ENCODE data around the gene SERP2. TPM values are rescaled to one million over a fixed set of nuclear protein-coding genes. Genes with fewer than 3 reads are reported as not detected.

SERP2 gene
- total and polyA plus RNA-seq, 10 of the 15 experiments (the other 5 are each of a cell fraction or from before 2014, with no cell fraction given), result not detected

GRCh38 chr13:44331912-44332851, 41.4 kb upstream of the SERP2 start (continued):
- no peak for TF ChIP-seq IRF3 (IDR thresholded peaks at IDR 0.05)

- in situ Hi-C loops (cut with MboI), result no loop called here
- FAIRE-seq, result no peak
- 57% methylated on average over 5 of the region's 5 CpGs for WGBS (ENCODE audit: insufficient coverage, insufficient replicate concordance, low lambda C conversion rate, missing lambda C conversion rate)
- ChIA-PET CTCF (interaction anchor here (1.1 to 1.6 kb wide), 2 partner anchors 13 to 32 kb away, joined by 3 to 5 read pairs; no protein-coding TSS in a partner anchor), POLR2A (no interaction called here), SMC1A (ENCODE audit: uncharacterized antibody, unreplicated experiment) (no interaction called here), RAD21 (ENCODE audit: unreplicated experiment) (no interaction called here)
- H3K4me1 ChIP-seq (ENCODE audit: control insufficient read depth, insufficient read depth, low read length), result no peaks in the 10 kb centered on the region
- no peak overlapping the region for H3K9ac ChIP-seq (ENCODE audit: control insufficient read depth, insufficient read depth, low read length)
- H4K20me1 ChIP-seq (ENCODE audit: control insufficient read depth, insufficient read depth), result no peaks in the 10 kb centered on the region
- no peak for DNase-seq (ENCODE audit: low read depth, low spot score)
- no peaks in the 10 kb centered on the region for H3K9me3 ChIP-seq (replicated peaks; ENCODE audit: control insufficient read depth, insufficient read depth, low read length)
- H3K79me2 ChIP-seq (ENCODE audit: control insufficient read depth, insufficient read depth, low read length), result no peaks in the 10 kb centered on the region
- H3K27me3 ChIP-seq (replicated peaks in 1 of 2; ENCODE audit: control insufficient read depth in 2 of 2, insufficient read depth in 2 of 2, low read length in 1 of 2), result peaks cover 0 to 5% of the 10 kb centered on the region in 2 experiments; a peak in 2 of 4 replicates
- no peaks in the 10 kb centered on the region for H3K36me3 ChIP-seq (ENCODE audit: control insufficient read depth in 2 of 2, insufficient read depth in 2 of 2, low read length in 1 of 2)
- no TSS peak for BruUV-seq (replicated peaks)
- intact Hi-C loops (cut with micrococcal nuclease; ENCODE audit: unreplicated experiment), result no loop called here
- no peak overlapping the region for H3K4me3 ChIP-seq
- H3K4me2 ChIP-seq (ENCODE audit: control insufficient read depth, insufficient read depth), result no peak overlapping the region
- H2AFZ ChIP-seq (ENCODE audit: control insufficient read depth, low read depth, low read length), result no peak overlapping the region
- H3K27ac ChIP-seq (ENCODE audit: control insufficient read depth, insufficient read depth), result no peak overlapping the region
- no peak for ATAC-seq
- TF ChIP-seq FOS (IDR thresholded peaks at IDR 0.05; ENCODE audit: borderline replicate concordance, extremely low read depth, insufficient read length), result no peak
- no peak for TF ChIP-seq SUZ12 (IDR thresholded peaks at IDR 0.05; ENCODE audit: unreplicated experiment)
- TF ChIP-seq ZNF592 (IDR thresholded peaks at IDR 0.05), result no peak
- no peak for TF ChIP-seq BACH1 (IDR thresholded peaks at IDR 0.05; ENCODE audit: borderline replicate concordance)
- no peak for TF ChIP-seq SP1 (IDR thresholded peaks at IDR 0.05; ENCODE audit: low read depth, low read length)
- no peak for TF ChIP-seq MYC (IDR thresholded peaks at IDR 0.05; ENCODE audit: insufficient read depth, insufficient read length, insufficient replicate concordance, low read length, severe bottlenecking)
- TF ChIP-seq MEF2B (IDR thresholded peaks at IDR 0.05; ENCODE audit: partially characterized antibody, poor library complexity, severe bottlenecking), result no peak
- no peak for TF ChIP-seq NFYA (IDR thresholded peaks at IDR 0.05; ENCODE audit: borderline replicate concordance, low read depth, low read length)
- TF ChIP-seq ATF3 (IDR thresholded peaks at IDR 0.05; ENCODE audit: borderline replicate concordance, extremely low read depth, low read depth, low read length), result no peak
- no peak for TF ChIP-seq JUND (IDR thresholded peaks at IDR 0.05; ENCODE audit: low read depth, low read length)
- TF ChIP-seq CBX3 (IDR thresholded peaks at IDR 0.05; ENCODE audit: borderline replicate concordance, low read depth), result no peak
- TF ChIP-seq BMI1 (IDR thresholded peaks at IDR 0.05; ENCODE audit: borderline replicate concordance), result no peak
- no peak for TF ChIP-seq ETV6 (conservative IDR thresholded peaks at IDR 0.05 in 1 of 2, IDR thresholded peaks at IDR 0.05 in 1 of 2; ENCODE audit: borderline replicate concordance in 1 of 2, low read depth in 1 of 2)
Observed at GRCh38 chr13:44333950-44334655, 39.5 kb upstream of the SERP2 start.

All from GM12878 (cell line).